NCI-H128 (cell line): ENCODE results near the gene RBFOX2.

Source experiments
- DNase-seq: peaks from one replicate; lab custom pipeline; 2025; ENCODE audit not compliant: unreplicated experiment; lab: John Stamatoyannopoulos, UW

Gene RBFOX2

GRCh38 chr22:35978201-35978600 lies 50.4 kb downstream of the RBFOX2 start:
- DNase-seq, result no peak

- no peak for DNase-seq
Observed at GRCh38 chr22:35977136-35977535, 51.5 kb downstream of the RBFOX2 start.

- DNase-seq, result no peak
Observed at GRCh38 chr22:35973388-35973787, 55.2 kb downstream of the RBFOX2 start.

GRCh38 chr22:35972559-35972958 lies 56.1 kb downstream of the RBFOX2 start:
- DNase-seq, result no peak

GRCh38 chr22:35971456-35972119 lies 57.0 kb downstream of the RBFOX2 start:
- DNase-seq, result no peak

- DNase-seq, result no peak
Observed at GRCh38 chr22:35970616-35971455, 57.8 kb downstream of the RBFOX2 start.

- no peak for DNase-seq
Observed at GRCh38 chr22:35967046-35967397, 61.6 kb downstream of the RBFOX2 start.

- no peak for DNase-seq
Observed at GRCh38 chr22:35966314-35967045, 62.1 kb downstream of the RBFOX2 start.

GRCh38 chr22:35963237-35963810 lies 65.3 kb downstream of the RBFOX2 start:
- DNase-seq, result no peak

- no peak for DNase-seq
Observed at GRCh38 chr22:35961480-35962295, 66.9 kb downstream of the RBFOX2 start.

GRCh38 chr22:35960854-35961253 lies 67.8 kb downstream of the RBFOX2 start:
- no peak for DNase-seq

GRCh38 chr22:35959121-35959800 lies 69.4 kb downstream of the RBFOX2 start:
- DNase-seq, result no peak

GRCh38 chr22:35958334-35958733 lies 70.3 kb downstream of the RBFOX2 start:
- no peak for DNase-seq

GRCh38 chr22:35957589-35957988 lies 71.0 kb downstream of the RBFOX2 start:
- DNase-seq, result no peak

- no peak for DNase-seq
Observed at GRCh38 chr22:35956850-35957249, 71.8 kb downstream of the RBFOX2 start.

- DNase-seq, result no peak
Observed at GRCh38 chr22:35955546-35955945, 73.1 kb downstream of the RBFOX2 start.

GRCh38 chr22:35952576-35952975 lies 76.0 kb downstream of the RBFOX2 start:
- no peak for DNase-seq

- no peak for DNase-seq
Observed at GRCh38 chr22:35950262-35950661, 78.4 kb downstream of the RBFOX2 start.

GRCh38 chr22:35949243-35949642 lies 79.4 kb downstream of the RBFOX2 start:
- DNase-seq, result no peak

GRCh38 chr22:35947794-35948425 lies 80.7 kb downstream of the RBFOX2 start:
- DNase-seq, result no peak
